Stimulated activated CD4-positive, alpha-beta T cell treated with anti-CD3 and anti-CD28 coated beads, Interleukin-12 subunit alpha, Interleukin-12 subunit beta, amount 100 ng/mL, for 48 hours (primary cell): ENCODE data around the gene SREBF1.

Experiments used
- DNase-seq, 3 donors: peaks; one replicate each; pipeline ENCODE4 v3.0.0-alpha.2; 2020; ENCODE audit warnings: low read depth in 2 of 3, low spot score in 1 of 3

The SREBF1 gene

GRCh38 chr17:17783116-17783824 is 53.5 kb downstream of the SREBF1 start:
- DNase-seq = peak in 2 of 3 donors; percentile 27 to 44

DNA sequence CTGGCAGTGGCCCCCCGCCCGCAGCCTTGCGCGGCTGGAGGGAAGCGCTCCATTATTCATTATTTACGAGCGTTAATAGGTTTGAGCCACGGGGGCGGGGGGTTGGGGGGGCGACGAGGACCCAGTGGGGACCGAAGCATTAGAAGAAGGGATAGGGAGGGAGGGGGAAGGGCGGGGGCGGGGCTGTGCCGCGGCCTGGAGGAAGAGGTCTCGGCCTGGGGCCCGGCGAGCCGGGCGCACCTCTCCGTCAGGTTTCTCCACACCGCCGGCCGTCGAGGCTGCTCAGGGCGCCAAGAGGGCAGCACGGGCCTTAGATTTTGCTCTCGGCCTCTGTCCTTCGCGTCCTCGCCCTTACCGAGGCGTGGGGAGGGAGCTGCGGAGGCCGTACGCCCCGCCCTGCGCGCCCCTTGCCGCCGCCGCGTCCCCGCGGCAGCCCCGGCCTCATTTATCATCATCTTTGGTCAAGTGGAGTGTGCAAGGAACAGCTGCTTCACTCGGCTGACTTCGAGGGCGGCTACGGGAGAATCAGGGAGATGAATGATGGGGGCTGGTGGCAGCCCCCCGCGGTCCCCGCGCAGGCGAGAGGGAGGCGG is 54.2 kb downstream of the SREBF1 start:
- no peak for DNase-seq

GRCh38 chr17:17781591-17782496 is 54.9 kb downstream of the SREBF1 start:
- no peak for DNase-seq

GRCh38 chr17:17780922-17781590 is 55.7 kb downstream of the SREBF1 start:
- DNase-seq = no peak

GRCh38 chr17:17779015-17779611 is 57.7 kb downstream of the SREBF1 start:
- DNase-seq = no peak

- no peak for DNase-seq
These were observed 58.3 kb downstream of the SREBF1 start for GRCh38 chr17:17778308-17779014.

DNA sequence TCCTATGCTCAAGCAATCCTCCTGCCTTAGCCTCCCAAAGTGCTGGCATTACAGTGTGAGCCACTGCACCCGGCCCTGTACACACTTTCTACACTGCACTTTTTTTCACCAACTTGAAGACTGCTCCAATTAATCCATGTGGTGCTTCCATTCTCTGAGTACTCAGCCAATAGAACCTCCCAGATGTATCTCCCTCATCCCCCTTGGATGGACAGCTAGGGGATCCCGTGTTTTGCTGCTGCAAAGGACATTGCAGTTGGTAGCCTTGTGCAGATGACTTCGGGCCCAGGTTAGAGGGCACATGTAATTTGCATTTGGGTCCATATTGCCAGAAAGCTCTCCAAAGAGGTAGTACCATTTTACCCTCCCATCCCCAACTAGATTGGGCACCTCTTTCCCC is 59.9 kb downstream of the SREBF1 start:
- no peak for DNase-seq

DNA sequence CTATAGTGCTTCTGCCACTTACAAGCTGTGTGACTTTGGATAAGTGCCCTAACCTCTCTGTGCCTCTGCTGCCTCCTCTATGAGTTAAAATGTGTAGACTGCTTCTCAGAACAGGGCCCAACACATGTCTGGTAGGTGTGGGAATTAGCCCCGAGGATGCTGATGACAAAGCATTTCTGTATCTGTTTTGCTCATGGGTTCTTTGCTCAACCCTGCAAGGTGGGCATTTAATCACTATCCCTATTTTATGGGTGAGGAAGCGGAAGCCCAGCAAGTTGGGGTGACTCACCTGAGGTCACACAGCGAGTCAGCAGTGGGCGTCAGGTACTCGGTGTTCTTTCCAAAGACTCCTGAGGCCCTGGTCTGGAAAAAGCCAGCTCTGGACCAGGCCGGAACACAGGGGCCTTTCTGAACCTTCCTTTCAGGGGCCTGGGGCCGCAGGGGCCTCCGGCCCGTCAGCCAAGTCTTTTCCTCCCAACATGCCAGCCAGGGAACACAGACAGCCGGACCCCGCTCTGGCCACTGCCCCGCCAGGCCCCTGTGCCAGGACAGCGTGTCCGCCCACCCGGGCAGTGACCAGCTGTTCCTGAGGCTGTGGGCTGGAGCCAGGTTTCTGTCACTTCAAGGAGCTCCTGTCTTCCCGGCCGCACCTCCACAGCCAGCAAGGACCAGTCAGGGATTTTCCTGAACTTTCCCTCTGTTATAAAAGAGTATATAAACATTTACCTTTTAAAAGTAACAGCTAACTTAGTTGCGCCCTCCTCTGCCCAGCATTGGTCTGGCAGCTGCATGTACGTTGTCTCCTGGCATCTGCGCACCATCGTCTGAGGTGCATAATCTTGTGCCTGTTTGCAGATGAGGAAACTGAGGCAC is 62.5 kb downstream of the SREBF1 start:
- DNase-seq = no peak

DNA sequence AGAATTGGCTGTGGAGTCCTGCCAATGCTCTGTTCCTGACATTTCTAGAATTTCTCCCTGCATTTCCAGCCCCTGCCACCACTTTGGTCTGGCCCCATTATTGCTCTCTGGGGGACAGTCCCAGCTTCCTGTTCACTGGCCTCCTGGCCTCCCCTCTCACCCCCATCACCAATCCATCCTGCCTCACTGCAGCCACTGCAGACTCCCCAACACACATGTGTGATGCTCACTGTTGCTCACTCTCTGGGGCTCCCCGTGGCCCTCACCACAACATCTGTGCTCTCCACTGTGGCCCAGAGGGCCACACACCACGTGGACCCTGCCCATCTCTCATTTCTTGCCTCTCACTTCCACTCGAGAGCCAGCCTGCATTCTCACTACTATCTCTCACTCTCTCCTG is 64.6 kb downstream of the SREBF1 start:
- no peak for DNase-seq

- DNase-seq = no peak
These were observed 65.1 kb downstream of the SREBF1 start for GRCh38 chr17:17771498-17772201.

- no peak for DNase-seq
These were observed 66.1 kb downstream of the SREBF1 start for GRCh38 chr17:17770632-17771044.

DNA sequence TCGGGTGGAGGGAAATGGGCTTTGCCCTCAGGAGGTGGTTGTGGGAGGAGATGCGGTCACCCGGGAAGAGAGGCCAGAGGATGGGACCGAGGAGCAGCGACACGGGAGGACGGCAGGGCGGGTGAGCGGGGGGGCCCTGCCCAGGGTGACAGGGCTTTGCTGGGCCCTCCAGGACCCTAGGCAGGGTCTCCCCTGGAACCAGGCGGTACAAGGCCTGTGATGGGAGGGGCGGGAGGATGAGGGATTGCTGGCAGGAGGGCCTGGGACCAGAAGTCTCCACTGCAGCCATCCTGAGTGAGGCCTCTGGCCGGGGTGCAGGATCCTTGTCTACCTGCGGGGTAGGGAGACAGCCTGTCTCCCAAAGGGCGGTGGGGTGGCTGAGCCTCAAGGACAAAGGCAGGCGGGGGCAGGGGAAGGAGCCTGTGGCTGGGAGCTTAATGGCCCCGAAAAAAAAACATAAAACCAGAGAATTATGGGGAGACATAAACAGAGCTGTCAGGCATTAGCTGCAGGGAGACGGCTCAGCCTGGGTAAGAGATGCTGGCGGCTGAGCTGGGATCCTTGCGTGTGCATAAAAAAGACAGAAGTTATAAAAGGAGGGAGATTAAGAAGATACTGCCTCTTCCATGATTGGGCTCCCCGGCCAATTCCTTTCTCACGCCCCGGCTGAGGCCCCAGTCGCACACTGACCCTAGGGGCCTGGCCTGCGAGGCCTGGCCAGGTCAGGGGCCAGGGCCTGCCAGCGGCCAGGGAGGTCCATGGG is 66.7 kb downstream of the SREBF1 start:
- no peak for DNase-seq

DNA sequence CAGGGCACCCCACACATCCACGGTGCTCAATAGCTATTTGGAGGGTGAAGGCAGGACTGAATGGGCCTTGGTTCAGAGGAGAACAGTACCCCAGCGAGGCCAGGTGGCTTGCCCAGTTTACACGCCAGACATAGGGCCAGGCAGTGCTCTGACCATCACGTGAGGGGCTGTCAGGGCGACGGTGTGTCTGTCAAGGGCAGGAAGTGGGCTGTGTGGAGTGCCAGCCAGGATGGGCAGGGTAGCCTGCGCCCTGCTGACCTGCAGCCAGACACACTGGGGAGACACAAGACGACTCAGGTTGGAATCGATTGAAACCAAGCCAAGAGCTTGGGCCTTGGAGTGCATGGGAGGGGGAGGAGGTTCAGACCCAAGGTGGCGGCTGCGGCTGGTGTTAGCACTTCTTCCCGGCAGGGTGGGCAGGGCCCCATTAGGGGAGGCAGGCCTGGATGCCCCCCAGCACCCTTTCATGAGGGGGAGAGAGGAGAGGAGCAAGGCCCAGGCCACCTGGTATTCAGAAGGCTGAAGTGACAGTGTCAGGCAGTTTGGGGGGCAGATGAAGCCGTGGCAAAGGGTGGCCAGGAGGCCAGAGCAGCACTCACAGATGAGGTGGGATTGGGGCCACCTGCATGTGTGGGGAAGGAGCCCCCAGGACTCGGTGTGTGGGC is 68.2 kb downstream of the SREBF1 start:
- no peak for DNase-seq

GRCh38 chr17:17767887-17768418 is 68.8 kb downstream of the SREBF1 start:
- no peak for DNase-seq

- no peak for DNase-seq
These were observed 69.5 kb downstream of the SREBF1 start for GRCh38 chr17:17767154-17767869.

- no peak for DNase-seq
These were observed 70.1 kb downstream of the SREBF1 start for GRCh38 chr17:17766744-17767120.
